ENCODE data around the gene AK3. TPM values are rescaled to one million over a fixed set of nuclear protein-coding genes. Genes with fewer than 3 reads are reported as not detected.
"Not testable (repeated sequence)": the region's sequence is repeated elsewhere in the genome, so short reads cannot be mapped to it uniquely, and the experiment has no call there.

Gene AK3
- total RNA-seq, 3 donors from 2014 or later: 80.3 to 123 (median 84.6) TPM

DNA sequence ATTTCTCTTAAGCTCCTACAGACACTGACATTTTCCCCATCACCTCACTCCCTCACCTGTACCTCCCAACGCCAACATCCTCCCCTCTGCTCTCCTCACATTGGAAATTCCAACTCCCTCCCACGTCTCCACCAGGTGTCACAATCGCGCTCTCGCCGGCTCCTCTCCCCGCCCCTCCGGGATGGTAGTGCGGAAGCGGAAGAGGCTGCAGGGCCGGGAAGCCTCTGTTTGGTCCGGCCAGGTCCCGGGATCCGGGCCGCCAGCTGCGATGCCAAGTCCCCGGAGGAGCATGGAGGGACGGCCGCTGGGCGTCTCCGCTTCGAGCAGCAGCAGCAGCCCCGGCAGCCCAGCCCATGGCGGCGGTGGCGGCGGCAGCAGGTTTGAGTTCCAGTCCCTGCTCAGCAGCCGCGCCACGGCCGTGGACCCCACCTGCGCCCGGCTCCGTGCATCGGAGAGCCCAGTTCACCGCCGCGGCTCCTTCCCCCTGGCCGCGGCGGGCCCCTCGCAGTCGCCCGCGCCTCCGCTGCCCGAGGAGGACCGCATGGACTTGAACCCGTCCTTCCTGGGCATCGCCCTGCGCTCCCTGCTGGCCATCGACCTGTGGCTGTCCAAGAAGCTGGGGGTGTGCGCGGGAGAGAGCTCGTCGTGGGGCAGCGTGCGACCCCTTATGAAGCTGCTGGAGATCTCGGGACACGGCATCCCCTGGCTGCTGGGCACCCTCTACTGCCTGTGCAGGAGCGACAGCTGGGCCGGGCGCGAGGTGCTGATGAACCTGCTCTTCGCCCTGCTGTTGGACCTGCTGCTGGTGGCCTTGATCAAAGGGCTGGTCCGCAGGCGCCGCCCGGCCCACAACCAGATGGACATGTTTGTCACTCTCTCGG is 78.7 kb downstream of the AK3 start, which contains the start of gene PLPP6:
Gene PLPP6, plus strand, starts transcription at position 187 of the 881 bp plus-strand sequence. Its CDS starts 82 bp downstream, at position 269.
- peak; percentile 88 to 93 for DNase-seq (ENCODE audit: low spot score in 2 of 2)
- TF ChIP-seq POLR2A (IDR thresholded peaks at IDR 0.05) (peak; percentile 53), POLR2AphosphoS5 (IDR thresholded peaks at IDR 0.05) (peak; percentile 72 to 87 (median 86))
- TF ChIP-seq, protein P1, sequence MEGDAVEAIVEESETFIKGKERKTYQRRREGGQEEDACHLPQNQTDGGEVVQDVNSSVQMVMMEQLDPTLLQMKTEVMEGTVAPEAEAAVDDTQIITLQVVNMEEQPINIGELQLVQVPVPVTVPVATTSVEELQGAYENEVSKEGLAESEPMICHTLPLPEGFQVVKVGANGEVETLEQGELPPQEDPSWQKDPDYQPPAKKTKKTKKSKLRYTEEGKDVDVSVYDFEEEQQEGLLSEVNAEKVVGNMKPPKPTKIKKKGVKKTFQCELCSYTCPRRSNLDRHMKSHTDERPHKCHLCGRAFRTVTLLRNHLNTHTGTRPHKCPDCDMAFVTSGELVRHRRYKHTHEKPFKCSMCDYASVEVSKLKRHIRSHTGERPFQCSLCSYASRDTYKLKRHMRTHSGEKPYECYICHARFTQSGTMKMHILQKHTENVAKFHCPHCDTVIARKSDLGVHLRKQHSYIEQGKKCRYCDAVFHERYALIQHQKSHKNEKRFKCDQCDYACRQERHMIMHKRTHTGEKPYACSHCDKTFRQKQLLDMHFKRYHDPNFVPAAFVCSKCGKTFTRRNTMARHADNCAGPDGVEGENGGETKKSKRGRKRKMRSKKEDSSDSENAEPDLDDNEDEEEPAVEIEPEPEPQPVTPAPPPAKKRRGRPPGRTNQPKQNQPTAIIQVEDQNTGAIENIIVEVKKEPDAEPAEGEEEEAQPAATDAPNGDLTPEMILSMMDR (IDR thresholded peaks at IDR 0.05): peak; percentile 16 to 69 (median 45)
- no peaks in the 10 kb centered on the region for H3K27me3 ChIP-seq
- H3K27ac ChIP-seq: peak within 1 kb of the TSS; percentile 92
- intact Hi-C loops (cut with DNase I; ENCODE audit: low total_unique reads): no loop called here
- H3K9me3 ChIP-seq: no peaks in the 10 kb centered on the region
- H3K4me3 ChIP-seq: peak within 1 kb of the TSS; percentile 86 to 94 (median 90)
- H3K36me3 ChIP-seq: no peaks in the 10 kb centered on the region
- peaks cover 0 to 11% of the 10 kb centered on the region in 2 donors for H3K4me1 ChIP-seq

- intact Hi-C loops (cut with DNase I; ENCODE audit: low total_unique reads): no loop called here
- DNase-seq (ENCODE audit: low spot score in 2 of 2): no peak
- TF ChIP-seq POLR2AphosphoS5 (IDR thresholded peaks at IDR 0.05) (no peak), POLR2A (IDR thresholded peaks at IDR 0.05) (no peak)
- TF ChIP-seq, protein P1 (IDR thresholded peaks at IDR 0.05): no peak
Observed at GRCh38 chr9:4661611-4662010, 79.4 kb downstream of the AK3 start.

GRCh38 chr9:4661165-4661564 is 79.8 kb downstream of the AK3 start:
- intact Hi-C loops (cut with DNase I; ENCODE audit: low total_unique reads): no loop called here
- no peaks in the 10 kb centered on the region for H3K9me3 ChIP-seq
- peak overlapping the region in 1 of 2 donors; percentile 92 for H3K27ac ChIP-seq

More at GRCh38 chr9:4661611-4662010, 79.4 kb downstream of the AK3 start:
- H3K27me3 ChIP-seq: no peaks in the 10 kb centered on the region
- H3K27ac ChIP-seq: peak overlapping the region; percentile 92
- H3K4me3 ChIP-seq: peak overlapping the region; percentile 86 to 94 (median 90)
- H3K36me3 ChIP-seq: no peaks in the 10 kb centered on the region
- H3K4me1 ChIP-seq: peaks cover 0 to 11% of the 10 kb centered on the region in 2 donors
- H3K9me3 ChIP-seq: no peaks in the 10 kb centered on the region

GRCh38 chr9:4660665-4661064 is 80.3 kb downstream of the AK3 start:
- H3K27me3 ChIP-seq; H3K36me3 ChIP-seq; DNase-seq (ENCODE audit: low spot score in 2 of 2); intact Hi-C loops (cut with DNase I; ENCODE audit: low total_unique reads); H3K27ac ChIP-seq; H3K4me3 ChIP-seq; H3K9me3 ChIP-seq: not testable (repeated sequence)
- peaks cover 0 to 11% of the 10 kb centered on the region in 2 donors for H3K4me1 ChIP-seq

More at GRCh38 chr9:4661165-4661564, 79.8 kb downstream of the AK3 start:
- H3K4me3 ChIP-seq: no peak overlapping the region
- H3K36me3 ChIP-seq: no peaks in the 10 kb centered on the region
- H3K27me3 ChIP-seq: no peaks in the 10 kb centered on the region
- DNase-seq (ENCODE audit: low spot score in 2 of 2): no peak
- TF ChIP-seq, protein P1 (IDR thresholded peaks at IDR 0.05): no peak
- TF ChIP-seq POLR2AphosphoS5 (IDR thresholded peaks at IDR 0.05): no peak
- no peak for TF ChIP-seq POLR2A (IDR thresholded peaks at IDR 0.05)
- H3K4me1 ChIP-seq: peaks cover 0 to 11% of the 10 kb centered on the region in 2 donors

Other genes with a start within 250 kb of the AK3 start
- gene PLPP6, start 78.9 kb downstream of the AK3 start, total RNA-seq: 10 to 100 TPM in 1 of 3 donors, 1 to 10 TPM in 2; 6.4 to 13.2 (median 8.8) TPM
- gene SPATA6L, start 74.7 kb downstream of the AK3 start, total RNA-seq: 10 to 100 TPM in 2 of 3 donors, 1 to 10 TPM in 1; 1.4 to 22.5 (median 14.4) TPM
- 10 to 100 TPM; 36.4 to 53.4 (median 42.7) TPM for gene CDC37L1, start 61.6 kb downstream of the AK3 start, total RNA-seq
- 100 to 1,000 TPM in 1 of 3 donors, 10 to 100 TPM in 2; 41.3 to 111 (median 46.7) TPM for gene RCL1, start 51.7 kb upstream of the AK3 start, total RNA-seq
- gene JAK2, start 244.1 kb upstream of the AK3 start, total RNA-seq: 10 to 100 TPM; 28.8 to 46.9 (median 35.4) TPM

Data from breast epithelium (tissue), 4 donors.